ENCODE measurements around the gene CCN2.
"Not testable (repeated sequence)": the region's sequence is repeated elsewhere in the genome, so short reads cannot be mapped to it uniquely, and the experiment has no call there.

Gene CCN2

GRCh38 chr6:131909408-131910218 lies 41.6 kb downstream of the CCN2 start:
- DNase-seq: peak; percentile 84
- peak; percentile 83 for ATAC-seq

- DNase-seq, ATAC-seq: not testable (repeated sequence)
These were observed 42.4 kb downstream of the CCN2 start for GRCh38 chr6:131908787-131909186.

- ATAC-seq: not testable (repeated sequence)
These were observed 47.4 kb downstream of the CCN2 start for GRCh38 chr6:131903734-131904133.

GRCh38 chr6:131901326-131901873 lies 49.8 kb downstream of the CCN2 start:
- not testable (repeated sequence) for ATAC-seq, DNase-seq

More at GRCh38 chr6:131903734-131904133, 47.4 kb downstream of the CCN2 start:
- DNase-seq: not testable (repeated sequence)

GRCh38 chr6:131900231-131900630 lies 50.9 kb downstream of the CCN2 start:
- ATAC-seq: no peak
- DNase-seq: no peak

GRCh38 chr6:131898718-131899117 lies 52.5 kb downstream of the CCN2 start:
- no peak for DNase-seq
- ATAC-seq: no peak

All from stimulated activated naive CD8-positive, alpha-beta T cell treated with anti-CD3 and anti-CD28 coated beads, Interleukin-15, Interleukin-2, amounts not matched to agents 100 U/mL and 50 U/mL, for 24 hours (primary cell).